Naive thymus-derived CD8-positive, alpha-beta T cell (primary cell): ENCODE measurements around the gene PCNX2. TPM values are rescaled to one million over a fixed set of nuclear protein-coding genes. Genes with fewer than 3 reads are reported as not detected.

Experiments used
- ATAC-seq, 2 donors: fragments of 150-1000 bp; cut with Tn5 transposase in 1 of 2; sonication (Bioruptor Pico), chemical (Tn5 transposase) in 1 of 2; 1 replicate in 1 of 2; 2 replicates in 1 of 2; pipeline ENCODE4 v1.10.0; 2021; ENCODE audit warnings: mild to moderate bottlenecking in 2 of 2, moderate library complexity in 2 of 2
- POLR2A ChIA-PET: fragments of 350-600 bp; sonication (Branson Sonifier 250); formaldehyde crosslinking; loops from one replicate; lab custom pipeline; 2021; ENCODE audit warnings: antibody characterized with exemption; lab: Charles Lee
- DNase-seq, 10 donors: peaks; one replicate each; pipeline versions ENCODE4 v3.0.0 to v3.0.0-alpha.2; 2020 to 2022
- H3K27ac Mint-ChIP-seq, 10 donors: one replicate each; pipeline ENCODE4 v1.8.0; 2020 to 2022; ENCODE audit warnings: mild to moderate bottlenecking in 10 of 10, mixed read lengths in 10 of 10, moderate library complexity in 4 of 10, inconsistent platforms in 1 of 10
- H3K27me3 Mint-ChIP-seq, 5 donors: one replicate each; pipeline ENCODE4 v1.8.0; 2021 to 2022; ENCODE audit warnings: mixed read lengths in 5 of 5
- H3K36me3 Mint-ChIP-seq, 3 donors: one replicate each; pipeline ENCODE4 v1.8.0; 2020 to 2022; ENCODE audit warnings: mixed read lengths in 3 of 3, mild to moderate bottlenecking in 2 of 3, inconsistent platforms in 1 of 3
- H3K4me1 Mint-ChIP-seq, 4 donors: one replicate each; pipeline ENCODE4 v1.8.0; 2021 to 2022; ENCODE audit warnings: mixed read lengths in 4 of 4
- H3K4me3 Mint-ChIP-seq, 10 donors: one replicate each; pipeline ENCODE4 v1.8.0; 2020 to 2022; ENCODE audit warnings: mild to moderate bottlenecking in 10 of 10, mixed read lengths in 10 of 10, moderate library complexity in 6 of 10, inconsistent platforms in 1 of 10
- H3K9me3 Mint-ChIP-seq, 9 donors: one replicate each; pipeline ENCODE4 v1.8.0; 2020 to 2022; ENCODE audit warnings: mixed read lengths in 9 of 9, mild to moderate bottlenecking in 3 of 9, inconsistent platforms in 1 of 9, moderate library complexity in 1 of 9
- polyA plus RNA-seq, 3 donors: library from polyadenylated mRNA; unstranded; fragments of 300-500 nt; fragmentation: Illumina TruSeq; gene quantifications; one replicate each; pipeline ENCODE4 v1.2.3, GENCODE V29; 2021
- total RNA-seq, 8 experiments: library from RNA in 2 of 8; stranded (reverse) in 2 of 8; gene quantifications; one replicate each; pipeline ENCODE4 v1.2.3 and lab custom pipeline; 2021 to 2026

PCNX2 gene
- total and polyA plus RNA-seq, 5 experiments from 2014 or later = 2.2 to 54.8 (median 6.9) TPM

- Mint-ChIP-seq H3K27ac (peak overlapping the region in 2 of 10 donors; percentile 77 to 81), H3K27me3 (peaks cover 2 to 16% (median 8%) of the 10 kb centered on the region in 5 donors), H3K4me3 (no peak overlapping the region), H3K4me1 (peaks cover 5 to 25% (median 15%) of the 10 kb centered on the region in 4 donors), H3K9me3 (no peaks in the 10 kb centered on the region), H3K36me3 (no peaks in the 10 kb centered on the region)
- DNase-seq (no peak), ATAC-seq (no peak)
- POLR2A ChIA-PET = no interaction called here
These were observed 352.9 kb downstream of the PCNX2 start for GRCh38 chr1:232942413-232943294.

DNA sequence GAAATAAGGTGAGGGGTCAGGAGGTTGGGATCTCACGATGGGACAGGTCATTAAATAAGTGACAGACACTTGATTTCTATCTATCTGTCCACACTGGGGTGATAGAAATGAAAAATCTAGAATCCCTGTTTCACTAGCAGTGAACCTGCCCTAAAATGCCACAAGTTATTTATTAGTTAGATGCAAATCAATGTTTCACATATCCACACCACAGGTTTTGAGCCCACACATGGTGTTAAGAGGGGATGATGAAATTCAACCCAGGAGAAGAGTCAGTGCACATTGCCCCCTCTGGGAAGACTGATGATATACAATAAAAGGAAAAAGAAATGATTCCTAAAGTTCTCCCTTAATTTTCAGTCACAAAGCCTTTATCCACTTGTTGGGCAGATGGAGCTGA, 355.3 kb downstream of the PCNX2 start:
- peaks cover 5 to 25% (median 17%) of the 10 kb centered on the region in 4 donors for H3K4me1 Mint-ChIP-seq
- H3K4me3 Mint-ChIP-seq = no peak overlapping the region
- no peaks in the 10 kb centered on the region for H3K9me3 Mint-ChIP-seq
- no peaks in the 10 kb centered on the region for H3K36me3 Mint-ChIP-seq
- POLR2A ChIA-PET = no interaction called here
- H3K27ac Mint-ChIP-seq = no peak overlapping the region
- DNase-seq (no peak), ATAC-seq (no peak)
- peaks cover 3 to 27% (median 12%) of the 10 kb centered on the region in 5 donors for H3K27me3 Mint-ChIP-seq

- peaks cover 3 to 27% (median 12%) of the 10 kb centered on the region in 5 donors for H3K27me3 Mint-ChIP-seq
- ATAC-seq = no peak
- POLR2A ChIA-PET = interaction anchor here (0.6 kb wide), 1 partner anchor 270 kb away, joined by 4 read pairs; no protein-coding TSS in a partner anchor
- no peak for DNase-seq
- H3K4me1 Mint-ChIP-seq = peaks cover 5 to 21% (median 16%) of the 10 kb centered on the region in 4 donors
- no peaks in the 10 kb centered on the region for H3K36me3 Mint-ChIP-seq
- H3K27ac Mint-ChIP-seq = no peak overlapping the region
- H3K4me3 Mint-ChIP-seq = no peak overlapping the region
- no peaks in the 10 kb centered on the region for H3K9me3 Mint-ChIP-seq
These were observed 355.8 kb downstream of the PCNX2 start for GRCh38 chr1:232939748-232940147.

DNA sequence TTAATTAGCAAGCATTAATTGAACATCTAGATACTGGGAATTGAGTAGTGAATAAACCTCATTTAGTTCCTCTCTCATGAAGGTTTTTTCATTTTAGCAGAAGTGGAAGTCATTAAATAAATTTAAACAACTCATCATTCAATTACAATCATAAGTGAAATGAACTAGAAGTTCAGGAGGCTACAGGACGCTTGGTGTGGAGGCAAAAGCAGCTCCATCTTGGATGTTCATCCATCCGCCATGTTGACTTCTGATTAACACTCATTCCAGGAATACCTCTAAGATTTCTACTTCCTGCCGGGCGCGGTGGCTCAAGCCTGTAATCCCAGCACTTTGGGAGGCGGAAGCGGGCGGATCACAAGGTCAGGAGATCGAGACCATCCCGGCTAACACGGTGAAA, 356.6 kb downstream of the PCNX2 start:
- Mint-ChIP-seq H3K4me3 (no peak overlapping the region), H3K27me3 (peaks cover 3 to 27% (median 12%) of the 10 kb centered on the region in 5 donors), H3K36me3 (no peaks in the 10 kb centered on the region), H3K9me3 (no peaks in the 10 kb centered on the region), H3K4me1 (peaks cover 0 to 13% (median 11%) of the 10 kb centered on the region in 4 donors), H3K27ac (peak overlapping the region in 1 of 10 donors; percentile 69)
- POLR2A ChIA-PET = interaction anchor here (0.7 kb wide), 1 partner anchor 38 kb away, joined by 8 read pairs; no protein-coding TSS in a partner anchor
- DNase-seq (no peak), ATAC-seq (no peak)

DNA sequence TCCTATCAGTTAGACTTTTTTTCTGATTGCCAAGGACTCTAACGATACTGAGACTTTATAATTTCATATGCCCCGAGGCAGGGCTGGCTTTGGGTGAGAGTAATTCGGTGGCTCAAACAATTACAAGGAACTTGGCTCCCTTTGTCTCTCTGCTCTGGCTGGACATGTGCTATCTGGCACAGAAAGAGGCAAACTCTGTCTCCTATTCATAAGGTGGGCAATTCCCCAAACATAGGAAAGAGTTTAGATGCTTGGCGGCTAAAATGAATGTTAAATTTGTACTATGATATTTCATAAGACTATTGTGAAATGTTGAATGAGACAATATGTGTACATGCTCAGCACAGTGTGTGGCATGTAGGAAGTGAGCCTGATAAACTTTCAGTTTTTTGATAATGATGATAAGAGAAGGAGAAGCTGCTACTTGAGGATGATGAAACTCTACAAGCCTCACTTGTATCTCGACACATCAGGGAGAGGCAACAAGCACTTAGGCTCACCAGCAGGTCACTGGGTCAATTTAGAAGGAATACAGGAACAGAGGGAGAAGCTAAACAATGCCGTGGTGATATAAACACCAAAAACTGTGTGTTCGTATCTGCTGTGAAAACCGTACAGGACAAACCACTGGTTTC, 357.7 kb downstream of the PCNX2 start:
- ATAC-seq (no peak), DNase-seq (no peak)
- no peaks in the 10 kb centered on the region for H3K36me3 Mint-ChIP-seq
- no peaks in the 10 kb centered on the region for H3K9me3 Mint-ChIP-seq
- no peak overlapping the region for H3K4me3 Mint-ChIP-seq
- POLR2A ChIA-PET = no interaction called here
- H3K27me3 Mint-ChIP-seq = peaks cover 3 to 27% (median 12%) of the 10 kb centered on the region in 5 donors
- H3K4me1 Mint-ChIP-seq = peaks cover 0 to 10% (median 2%) of the 10 kb centered on the region in 4 donors
- H3K27ac Mint-ChIP-seq = no peak overlapping the region

GRCh38 chr1:232936941-232937340, 358.6 kb downstream of the PCNX2 start:
- Mint-ChIP-seq H3K36me3 (no peaks in the 10 kb centered on the region), H3K27ac (peak overlapping the region in 1 of 10 donors; percentile 15), H3K4me3 (no peak overlapping the region), H3K4me1 (peaks cover 0 to 10% (median 0%) of the 10 kb centered on the region in 4 donors), H3K27me3 (peaks cover 3 to 27% (median 12%) of the 10 kb centered on the region in 5 donors), H3K9me3 (no peaks in the 10 kb centered on the region)
- POLR2A ChIA-PET = no interaction called here
- ATAC-seq (no peak), DNase-seq (no peak)

Other genes starting within 250 kb of the PCNX2 start
- 1 to 10 TPM; 1.0 to 1.4 TPM for gene MAP3K21, start 32.0 kb upstream of the PCNX2 start, total RNA-seq
- under 1 TPM; 0.06 to 0.27 (median 0.06) TPM for gene MAP3K21, start 32.0 kb upstream of the PCNX2 start, polyA plus RNA-seq